HTERT RPE-1 (cell line): Measurements from ENCODE around the gene CSF3R.
"Not testable (repeated sequence)": the region's sequence is repeated elsewhere in the genome, so short reads cannot be mapped to it uniquely, and the experiment has no call there.

Source experiments
- in situ Hi-C: fragments of 300-500 bp; cut with MboI; formaldehyde crosslinking; loops from 4 replicates; pipeline ENCODE4 v1.14.3; 2020; ENCODE audit warnings: low sequenced_read_pairs

CSF3R gene

DNA sequence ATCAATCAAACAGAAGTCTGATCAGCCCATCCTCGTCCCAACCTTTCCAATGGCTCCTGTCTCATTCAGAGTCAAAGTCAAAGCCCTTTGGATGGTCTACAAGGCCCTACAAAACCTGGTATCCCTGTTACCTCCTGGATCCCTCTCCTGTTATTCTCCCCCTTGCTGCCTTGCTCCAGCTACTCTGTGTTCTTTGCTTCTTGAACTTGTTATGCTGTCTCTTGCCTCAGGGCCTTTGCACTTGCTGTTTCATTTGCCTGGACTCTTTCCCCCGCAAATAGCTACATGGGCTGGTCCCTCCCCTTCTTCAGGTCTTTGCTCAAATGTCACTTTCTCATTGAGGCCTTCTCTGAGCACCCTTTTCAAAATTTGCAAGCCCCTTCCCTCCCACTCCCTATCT lies 1.4 kb upstream of the CSF3R start:
- in situ Hi-C loops = no loop called here

DNA sequence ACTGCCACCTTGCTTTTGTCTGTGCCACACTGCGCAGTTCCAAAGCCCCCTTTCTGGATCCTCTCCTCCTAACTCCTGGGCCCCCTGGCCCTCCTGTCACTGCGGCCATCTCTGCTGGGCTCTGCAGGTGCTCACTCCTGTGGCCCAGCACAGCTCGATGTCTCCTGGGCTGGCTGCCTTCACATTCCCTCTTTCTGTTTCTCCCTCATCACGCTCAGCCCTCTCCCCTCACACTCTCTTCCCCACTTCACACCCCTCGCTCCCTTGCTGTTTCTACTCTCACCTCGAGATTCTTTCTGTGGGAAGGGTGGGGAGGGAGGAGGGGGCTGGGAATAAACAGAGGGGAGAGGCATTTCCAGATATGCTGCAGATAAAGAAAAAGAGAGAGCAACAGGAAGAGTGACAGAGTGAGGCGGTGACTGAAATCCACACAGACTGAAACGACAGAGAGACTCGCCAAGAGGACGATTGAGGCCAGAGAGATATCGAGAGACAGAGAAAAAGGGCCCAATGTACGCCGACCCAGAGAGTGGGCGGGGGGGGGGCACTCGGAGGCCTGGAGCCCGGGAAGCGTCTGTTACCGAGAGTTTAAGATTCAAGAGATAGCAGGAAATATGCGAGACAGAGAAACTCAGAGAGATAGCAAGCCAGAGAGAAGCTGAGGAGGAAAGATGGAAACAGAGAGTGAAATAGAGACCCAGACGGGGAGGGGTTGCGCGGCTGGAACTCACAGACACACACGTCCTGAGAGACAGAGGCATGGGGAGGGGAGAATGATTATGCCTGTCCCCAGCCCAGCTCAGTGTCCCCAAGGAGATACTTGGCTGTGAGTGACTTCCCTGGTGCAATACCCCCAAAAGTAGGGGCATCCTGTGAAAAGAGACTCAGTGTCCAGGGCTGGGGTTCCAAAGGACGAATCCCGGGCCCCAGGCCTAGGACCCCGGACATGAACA lies 666 bp downstream of the CSF3R start:
- in situ Hi-C loops = no loop called here

DNA sequence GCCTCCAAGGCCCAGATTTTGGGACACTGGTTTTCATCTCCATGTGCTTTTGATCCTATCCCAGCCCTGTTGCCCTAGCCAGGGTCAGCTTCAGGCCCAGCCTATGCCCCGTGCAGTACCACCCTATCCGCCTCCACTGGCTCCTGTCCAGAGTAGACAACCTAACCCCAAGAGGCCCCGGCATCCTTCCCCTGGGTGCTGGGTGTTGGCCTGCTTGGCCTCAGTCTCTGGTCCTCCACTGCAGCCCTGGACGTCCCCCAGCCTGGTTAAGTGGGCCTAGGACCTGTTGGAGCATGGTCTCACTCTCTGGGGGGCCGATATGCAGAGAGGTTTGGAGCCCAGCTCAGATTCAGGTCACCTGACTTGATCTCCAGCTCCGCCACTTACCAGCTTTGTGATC lies 1.6 kb downstream of the CSF3R start:
- in situ Hi-C loops = no loop called here

DNA sequence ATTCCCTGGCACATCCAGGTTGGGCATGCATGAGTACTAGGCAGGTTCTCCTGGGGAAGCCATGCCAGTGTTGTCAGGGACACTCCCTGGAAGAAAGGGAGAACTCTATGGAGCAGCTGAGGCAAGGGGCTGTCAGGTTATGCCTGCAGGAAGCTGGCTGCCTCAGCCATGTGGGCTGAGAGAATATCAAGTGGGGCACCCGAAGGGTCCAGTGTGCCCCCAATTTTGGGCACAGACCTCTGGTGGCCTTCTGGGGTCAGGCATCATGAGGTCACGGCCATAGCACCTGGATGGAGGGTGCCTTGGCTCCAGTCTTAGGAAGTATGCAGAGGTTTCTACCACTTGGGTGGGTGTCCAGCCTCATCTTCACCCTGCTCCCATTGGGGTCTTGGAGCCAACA lies 2.6 kb downstream of the CSF3R start:
- in situ Hi-C loops = no loop called here

GRCh38 chr1:36479505-36480051 lies 3.1 kb downstream of the CSF3R start:
- in situ Hi-C loops = no loop called here

- in situ Hi-C loops = not testable (repeated sequence)
These were observed 5.1 kb downstream of the CSF3R start for GRCh38 chr1:36477615-36478014.

GRCh38 chr1:36476945-36477344 lies 5.8 kb downstream of the CSF3R start:
- in situ Hi-C loops = no loop called here

GRCh38 chr1:36475910-36476604 lies 6.7 kb downstream of the CSF3R start:
- in situ Hi-C loops = no loop called here

DNA sequence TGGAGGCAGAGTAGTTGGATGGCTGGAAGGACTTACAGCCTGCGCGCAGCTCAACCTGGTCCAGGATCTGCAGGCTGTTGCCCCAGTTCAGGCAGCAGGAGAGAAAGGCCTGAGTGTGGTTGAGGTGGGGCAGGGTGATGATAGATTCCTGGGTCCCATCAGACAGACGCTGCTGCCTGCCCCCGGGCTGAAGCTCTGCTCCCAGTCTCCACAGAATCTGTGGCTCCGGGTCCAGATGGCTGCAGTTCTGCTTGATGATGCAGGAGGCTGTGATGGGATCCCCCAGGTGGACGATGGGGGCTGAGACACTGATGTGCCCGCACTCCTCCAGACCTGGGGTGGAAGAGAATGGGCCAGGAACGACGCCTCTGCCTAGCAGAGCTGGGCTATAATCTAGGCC lies 7.4 kb downstream of the CSF3R start:
- in situ Hi-C loops = no loop called here

- in situ Hi-C loops = no loop called here
These were observed 10.1 kb downstream of the CSF3R start for GRCh38 chr1:36472656-36473055.

DNA sequence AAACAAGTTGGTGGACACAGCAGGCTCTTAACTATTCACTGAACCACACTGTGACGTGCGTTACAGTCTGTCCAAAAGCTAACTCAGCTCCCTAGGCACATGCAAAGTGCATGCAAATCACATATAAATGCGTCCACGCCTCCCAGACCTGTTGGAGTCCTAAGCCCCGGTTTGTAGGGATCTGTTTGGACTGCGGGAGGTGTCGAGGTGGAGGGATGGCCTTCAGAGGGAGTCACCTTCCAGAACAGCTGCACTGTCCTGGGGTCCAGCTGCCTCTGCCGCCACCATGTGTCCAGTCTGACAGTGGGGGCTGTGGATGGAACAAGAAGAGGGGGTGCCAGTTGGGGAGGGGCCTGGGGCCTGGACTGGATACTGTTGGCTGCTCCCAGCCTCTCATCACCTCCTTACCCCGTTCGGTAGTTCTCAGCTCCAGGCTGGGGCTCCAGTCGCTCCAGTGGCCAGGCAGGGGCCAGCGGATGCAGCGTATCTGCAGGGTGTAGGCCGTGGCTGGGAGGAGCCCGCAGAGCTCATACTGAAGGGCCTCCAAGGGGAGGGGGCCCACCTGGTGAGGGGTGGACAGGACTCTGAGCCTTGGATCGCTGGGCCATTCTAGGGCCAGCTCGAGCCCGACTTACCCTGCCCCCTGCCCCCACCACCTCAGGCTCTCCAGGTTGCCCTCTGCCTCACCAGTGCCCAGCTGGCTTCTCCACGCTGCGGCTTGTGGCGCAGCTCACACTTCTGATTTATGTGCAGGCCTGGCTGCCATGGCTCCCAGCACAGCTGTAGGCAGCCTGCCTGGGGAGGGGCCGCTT lies 10.7 kb downstream of the CSF3R start:
- in situ Hi-C loops = no loop called here

DNA sequence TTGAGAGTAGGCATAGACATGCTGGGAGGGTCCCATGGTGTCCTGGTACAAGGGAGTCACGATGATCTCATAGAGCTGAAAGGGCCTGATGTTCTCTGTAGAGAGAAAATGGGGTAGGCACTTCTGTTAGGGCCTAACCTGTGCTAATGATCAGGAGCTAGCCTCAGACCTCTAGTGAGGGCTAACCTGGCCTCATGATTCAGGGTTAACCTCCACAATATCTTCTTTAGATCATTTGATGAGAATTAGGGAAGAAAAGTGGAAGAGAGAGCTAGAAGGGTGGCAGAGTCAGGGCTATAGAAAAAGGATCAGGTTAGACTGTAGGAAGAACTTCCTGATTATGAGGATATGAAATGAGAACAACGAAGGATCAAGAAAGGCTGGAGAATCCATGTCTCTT lies 13.6 kb downstream of the CSF3R start:
- in situ Hi-C loops = no loop called here

- in situ Hi-C loops = no loop called here
These were observed 14.8 kb downstream of the CSF3R start for GRCh38 chr1:36467700-36468455.

- in situ Hi-C loops = no loop called here
These were observed 15.7 kb downstream of the CSF3R start for GRCh38 chr1:36467027-36467410.

DNA sequence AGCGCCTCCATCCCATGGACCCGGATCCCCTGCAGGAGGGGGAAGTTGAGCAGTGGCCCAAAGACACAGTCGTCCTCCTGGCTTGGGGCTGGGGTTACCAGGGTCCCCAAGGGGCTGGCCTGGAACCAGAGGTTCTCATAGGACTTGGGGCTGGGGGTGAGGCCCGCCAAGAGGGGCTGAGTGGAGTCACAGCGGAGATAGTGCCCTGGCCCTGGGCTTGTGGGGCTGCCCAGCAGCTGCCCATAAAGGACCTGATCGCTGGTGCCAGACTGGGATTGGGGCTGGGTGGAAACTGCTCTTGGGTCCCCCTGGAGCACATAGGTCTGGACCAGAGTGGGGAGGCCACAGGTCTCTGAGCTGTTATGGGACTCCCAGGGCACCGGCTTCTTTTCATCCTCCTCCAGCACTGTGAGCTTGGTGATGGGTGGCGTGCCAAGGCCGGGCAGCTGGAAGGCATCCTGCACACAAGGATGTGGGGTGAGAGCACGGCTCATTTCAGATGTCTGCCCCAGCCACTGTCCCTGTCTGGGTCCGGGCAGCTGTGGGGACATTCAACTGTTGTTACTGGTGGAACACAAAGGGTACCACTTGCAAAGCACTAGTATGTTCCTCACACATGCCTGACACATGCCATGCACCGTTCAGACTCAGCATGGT lies 16.2 kb downstream of the CSF3R start:
- in situ Hi-C loops = no loop called here

- in situ Hi-C loops = no loop called here
These were observed 16.9 kb downstream of the CSF3R start for GRCh38 chr1:36465731-36466369.

DNA sequence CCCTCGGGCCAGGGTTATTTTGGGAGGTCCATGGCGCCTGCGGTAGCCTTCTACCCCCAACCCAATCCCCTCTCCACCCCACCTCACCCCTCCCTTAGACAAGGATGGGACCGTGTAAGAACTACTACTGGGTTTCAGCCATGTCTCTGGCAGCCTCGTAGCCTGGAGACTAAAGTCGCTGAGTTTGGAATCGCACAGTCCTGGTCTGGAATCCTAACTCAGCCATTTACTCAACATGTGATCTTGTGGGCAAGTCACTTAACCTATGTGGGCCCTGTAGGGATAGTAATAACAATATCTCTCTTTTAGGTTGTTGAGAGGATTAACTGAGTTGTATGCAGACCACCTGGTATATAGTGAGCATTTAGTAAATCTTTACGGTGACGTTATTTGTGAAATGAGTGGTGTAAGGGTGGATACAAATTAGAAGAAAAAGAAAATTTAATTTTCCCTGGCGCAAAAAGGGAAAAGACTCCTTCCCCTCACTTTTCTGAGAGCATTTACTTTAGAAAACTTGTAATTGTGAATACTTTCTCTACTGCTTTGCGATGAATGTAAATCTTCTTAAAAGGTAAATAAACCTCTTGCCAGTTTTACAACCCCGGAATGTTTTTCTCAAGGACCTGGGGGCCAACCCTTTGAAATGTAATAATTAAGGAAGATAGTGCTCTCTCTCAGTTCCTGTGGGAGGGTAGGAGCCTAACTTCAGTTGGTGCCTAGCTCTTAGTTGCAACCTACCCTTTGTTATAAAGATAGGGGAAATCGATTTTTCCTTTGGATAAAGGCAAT lies 17.9 kb downstream of the CSF3R start:
- in situ Hi-C loops = no loop called here

DNA sequence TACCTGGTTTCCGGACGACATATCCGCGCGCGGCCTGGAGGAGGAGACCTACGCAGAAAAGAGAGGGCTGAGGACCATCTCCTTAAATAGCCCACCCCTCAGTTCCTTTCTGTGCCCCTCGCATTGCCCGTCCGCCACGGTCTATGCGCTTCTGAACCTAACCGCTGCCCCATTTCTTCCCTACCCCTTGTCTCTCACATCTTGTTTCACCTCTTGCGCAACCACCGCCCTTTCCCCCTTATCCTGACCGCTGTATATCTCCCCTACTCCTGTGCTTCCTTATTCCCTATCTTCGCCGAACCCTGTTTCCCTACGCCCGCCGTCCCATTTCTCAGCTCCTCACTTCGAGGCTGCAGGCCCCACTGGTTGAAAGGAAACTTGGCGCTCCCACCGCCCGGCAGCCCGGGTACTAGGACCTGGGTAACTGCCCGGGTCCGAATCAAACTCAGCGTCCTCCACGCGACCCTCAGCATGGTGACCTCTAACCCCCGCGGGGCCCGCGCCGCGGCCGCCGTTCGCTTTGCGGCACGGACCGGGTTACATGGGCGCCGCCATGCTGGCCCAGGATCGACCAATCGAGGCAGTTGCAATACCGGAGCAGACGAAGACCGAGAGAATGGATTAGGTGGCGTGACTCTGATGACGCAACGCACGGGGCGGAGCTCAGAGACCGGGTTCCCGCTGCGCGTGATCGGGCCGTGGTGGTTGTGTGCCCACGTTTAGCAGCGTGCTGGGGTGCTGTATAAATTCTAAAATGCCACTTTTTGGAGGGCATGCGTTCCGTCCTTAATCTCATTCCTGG lies 18.7 kb downstream of the CSF3R start, which contains the start of gene MRPS15:
Gene MRPS15, minus strand, starts transcription at position 582 of the 802 bp plus-strand sequence. Its CDS starts 109 bp downstream, at position 473.
- in situ Hi-C loops = no loop called here
